PC-9 (cell line): ENCODE data around the gene DOCK1.

ENCODE experiments used
- CTCF ChIP-seq: fragments of 200-600 bp; sonication (generic); conservative IDR thresholded peaks from 2 replicates; pipeline ENCODE4 v1.6.1; 2017; ENCODE audit warnings: mixed run types, antibody characterized with exemption, mild to moderate bottlenecking, moderate library complexity
- EZH2 ChIP-seq: fragments of 200-600 bp; sonication (generic); IDR thresholded peaks from 2 replicates; pipeline ENCODE4 v1.8.0; 2017; ENCODE audit warnings: antibody characterized with exemption, low read depth

- TF ChIP-seq CTCF: no peak
- TF ChIP-seq EZH2: no peak
These were observed 581.1 kb downstream of the DOCK1 start for GRCh38 chr10:127486355-127486754.
